ENCODE data around the gene ADAMTS13.
A peak's percentile ranks its signal among the peaks of the same experiment; 100 is the strongest.

Gene ADAMTS13

GRCh38 chr9:133461975-133462374 is 39.8 kb downstream of the ADAMTS13 start:
- TF ChIP-seq ZFX (IDR thresholded peaks at IDR 0.05; ENCODE audit: borderline replicate concordance) (no peak), CTCF (IDR thresholded peaks at IDR 0.05) (no peak)
- H3K27ac ChIP-seq, result no peak overlapping the region

- H3K27ac ChIP-seq, result no peak overlapping the region
- TF ChIP-seq ZFX (IDR thresholded peaks at IDR 0.05; ENCODE audit: borderline replicate concordance), result no peak
- TF ChIP-seq CTCF (IDR thresholded peaks at IDR 0.05), result peak; percentile 51
Measured at GRCh38 chr9:133463234-133463863, 41.2 kb downstream of the ADAMTS13 start.

- no peak overlapping the region for H3K27ac ChIP-seq
- TF ChIP-seq ZFX (IDR thresholded peaks at IDR 0.05; ENCODE audit: borderline replicate concordance) (no peak), CTCF (IDR thresholded peaks at IDR 0.05) (no peak)
Measured at GRCh38 chr9:133463864-133464615, 41.9 kb downstream of the ADAMTS13 start.

- TF ChIP-seq CTCF (IDR thresholded peaks at IDR 0.05) (no peak), ZFX (IDR thresholded peaks at IDR 0.05; ENCODE audit: borderline replicate concordance) (no peak)
- H3K27ac ChIP-seq, result no peak overlapping the region
Measured at GRCh38 chr9:133464638-133465037, 42.5 kb downstream of the ADAMTS13 start.

GRCh38 chr9:133465984-133466383 is 43.8 kb downstream of the ADAMTS13 start:
- TF ChIP-seq ZFX (IDR thresholded peaks at IDR 0.05; ENCODE audit: borderline replicate concordance) (no peak), CTCF (IDR thresholded peaks at IDR 0.05) (no peak)

GRCh38 chr9:133467101-133467500 is 44.9 kb downstream of the ADAMTS13 start:
- no peak overlapping the region for H3K27ac ChIP-seq
- TF ChIP-seq ZFX (IDR thresholded peaks at IDR 0.05; ENCODE audit: borderline replicate concordance) (no peak), CTCF (IDR thresholded peaks at IDR 0.05) (no peak)

More at GRCh38 chr9:133465984-133466383, 43.8 kb downstream of the ADAMTS13 start:
- H3K27ac ChIP-seq, result no peak overlapping the region

GRCh38 chr9:133468374-133468773 is 46.2 kb downstream of the ADAMTS13 start:
- no peak for TF ChIP-seq ZFX (IDR thresholded peaks at IDR 0.05; ENCODE audit: borderline replicate concordance)
- TF ChIP-seq CTCF (IDR thresholded peaks at IDR 0.05), result no peak
- H3K27ac ChIP-seq, result no peak overlapping the region

All from 22Rv1 (cell line).